ENCODE data around the gene GART. TPM values are rescaled to one million over a fixed set of nuclear protein-coding genes. Genes with fewer than 3 reads are reported as not detected.
A peak's percentile ranks its signal among the peaks of the same experiment; 100 is the strongest.

Gene GART
- polyA plus RNA-seq, 3 donors = 7.4 to 28.6 (median 26.1) TPM

DNA sequence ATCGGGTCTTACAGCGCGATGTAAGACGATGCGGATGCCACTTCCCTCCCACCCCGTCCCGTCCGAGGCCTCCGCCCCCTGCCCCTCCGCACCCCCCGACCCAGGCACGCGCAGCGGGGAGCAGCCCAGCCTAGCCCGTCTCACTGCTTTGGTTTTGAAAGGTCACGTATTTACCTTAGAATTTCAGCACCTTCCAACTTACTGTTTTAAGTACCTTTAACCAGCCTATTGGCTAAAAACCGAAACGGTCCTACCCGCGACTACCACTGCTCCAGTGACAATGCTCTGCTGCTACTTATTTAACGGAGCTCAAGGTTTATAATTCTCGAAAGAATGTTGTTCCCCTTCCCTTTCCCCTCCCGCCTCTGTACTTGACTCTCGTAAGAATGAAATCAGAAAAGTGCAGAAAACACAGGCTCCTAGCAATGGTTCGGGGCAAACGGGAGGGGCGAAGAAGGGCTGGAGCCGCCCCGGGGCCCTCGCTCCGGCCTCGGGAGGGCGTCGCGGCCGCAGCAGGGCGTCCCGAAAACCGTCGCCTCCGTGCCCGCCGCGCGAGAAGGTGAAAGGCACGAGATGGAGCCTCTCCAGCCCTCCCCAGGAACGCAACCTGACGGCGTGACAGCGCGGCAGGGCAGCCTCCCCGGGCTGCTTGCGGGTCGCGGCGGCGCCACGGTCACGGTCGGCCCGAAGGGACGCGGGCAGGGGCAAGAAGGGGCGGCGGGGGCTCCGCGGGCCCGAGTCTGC is 62.8 kb downstream of the GART start:
- H3K4me3 ChIP-seq (replicated peaks in 1 of 3; ENCODE audit: low read depth in 2 of 3, low read length in 3 of 3) = peak overlapping the region; percentile 77 to 88 (median 82)
- H3K4me1 ChIP-seq (ENCODE audit: control insufficient read depth in 1 of 2, insufficient read depth in 2 of 2, low read length in 2 of 2) = peaks cover 21 to 26% of the 10 kb centered on the region in 2 donors
- H3K27ac Mint-ChIP-seq = peak overlapping the region; percentile 84 to 92 (median 87)
- H3K9ac ChIP-seq (ENCODE audit: insufficient read depth, low read length, poor library complexity, severe bottlenecking) = peak overlapping the region; percentile 98
- H2AFZ ChIP-seq (ENCODE audit: insufficient read depth, low read depth, low read length, poor library complexity, severe bottlenecking) = peak overlapping the region; percentile 85
- no peaks in the 10 kb centered on the region for H3K27me3 ChIP-seq (ENCODE audit: control insufficient read depth in 2 of 2, insufficient read depth in 2 of 2, low read length in 2 of 2)
- intact Hi-C loops (cut with micrococcal nuclease) = loop anchor here in 1 of 2 donors (2.0 kb wide), 1 partner anchor 64 kb away; the partner anchor contains the start of genes GART and SON
- peaks cover 5% of the 10 kb centered on the region for H4K20me1 ChIP-seq (ENCODE audit: insufficient read depth, low read length)
- H3K4me3 Mint-ChIP-seq = peak overlapping the region; percentile 90 to 95
- H3K27me3 Mint-ChIP-seq (ENCODE audit: low read depth in 3 of 3) = peaks cover 0 to 1% (median 0%) of the 10 kb centered on the region in 3 donors
- H3K36me3 ChIP-seq (replicated peaks in 1 of 2; ENCODE audit: control insufficient read depth in 1 of 2, insufficient read depth in 2 of 2, low read length in 2 of 2) = no peaks in the 10 kb centered on the region
- H3K4me1 Mint-ChIP-seq = peaks cover 20% of the 10 kb centered on the region
- H3K9me3 ChIP-seq (replicated peaks in 1 of 2; ENCODE audit: control insufficient read depth in 1 of 2, insufficient read depth in 1 of 2, low read length in 2 of 2) = no peaks in the 10 kb centered on the region
- peak overlapping the region; percentile 87 for H3K4me2 ChIP-seq (replicated peaks; ENCODE audit: extremely low read depth, low read length, poor library complexity, severe bottlenecking)
- TF ChIP-seq CTCF (IDR thresholded peaks at IDR 0.05) = peak; percentile 2
- H3K27ac ChIP-seq (ENCODE audit: low read depth in 1 of 2, low read length in 2 of 2) = peak overlapping the region; percentile 51 to 94
- peak; percentile 22 to 33 (median 25) for DNase-seq
- H3K36me3 Mint-ChIP-seq = peaks cover 0 to 2% of the 10 kb centered on the region in 2 donors
- peaks cover 42% of the 10 kb centered on the region for H3K79me2 ChIP-seq (ENCODE audit: insufficient read depth, low read length)
- peaks cover 0 to 2% (median 0%) of the 10 kb centered on the region in 7 donors for H3K9me3 Mint-ChIP-seq
- WGBS (ENCODE audit: insufficient coverage) = under 1% methylated on average over 55 of the region's 68 CpGs

- peak overlapping the region; percentile 77 to 88 (median 82) for H3K4me3 ChIP-seq (replicated peaks in 1 of 3; ENCODE audit: low read depth in 2 of 3, low read length in 3 of 3)
- 79% methylated on average over 9 of the region's 9 CpGs for WGBS (ENCODE audit: insufficient coverage)
- H3K27me3 Mint-ChIP-seq (ENCODE audit: low read depth in 3 of 3) = peaks cover 0 to 1% (median 0%) of the 10 kb centered on the region in 3 donors
- intact Hi-C loops (cut with micrococcal nuclease) = loop anchor here in 1 of 2 donors (2.0 kb wide), 1 partner anchor 65 kb away; the partner anchor contains the start of genes GART and SON
- peak overlapping the region; percentile 87 for H3K4me2 ChIP-seq (replicated peaks; ENCODE audit: extremely low read depth, low read length, poor library complexity, severe bottlenecking)
- H3K27ac ChIP-seq (ENCODE audit: low read depth in 1 of 2, low read length in 2 of 2) = peak overlapping the region in 1 of 2 donors; percentile 94
- no peak for TF ChIP-seq CTCF (IDR thresholded peaks at IDR 0.05)
- H3K9me3 ChIP-seq (replicated peaks in 1 of 2; ENCODE audit: control insufficient read depth in 1 of 2, insufficient read depth in 1 of 2, low read length in 2 of 2) = no peaks in the 10 kb centered on the region
- peak overlapping the region; percentile 84 to 92 (median 87) for H3K27ac Mint-ChIP-seq
- peaks cover 14 to 19% of the 10 kb centered on the region in 2 donors for H3K4me1 ChIP-seq (ENCODE audit: control insufficient read depth in 1 of 2, insufficient read depth in 2 of 2, low read length in 2 of 2)
- peaks cover 5% of the 10 kb centered on the region for H4K20me1 ChIP-seq (ENCODE audit: insufficient read depth, low read length)
- H3K9me3 Mint-ChIP-seq = peaks cover 0 to 2% (median 1%) of the 10 kb centered on the region in 7 donors
- peaks cover 3 to 6% of the 10 kb centered on the region in 2 donors for H3K36me3 Mint-ChIP-seq
- peaks cover 43% of the 10 kb centered on the region for H3K79me2 ChIP-seq (ENCODE audit: insufficient read depth, low read length)
- peak overlapping the region; percentile 90 to 95 for H3K4me3 Mint-ChIP-seq
- H2AFZ ChIP-seq (ENCODE audit: insufficient read depth, low read depth, low read length, poor library complexity, severe bottlenecking) = peak overlapping the region; percentile 85
- DNase-seq = no peak
- peaks cover 15% of the 10 kb centered on the region for H3K4me1 Mint-ChIP-seq
- no peaks in the 10 kb centered on the region for H3K27me3 ChIP-seq (ENCODE audit: control insufficient read depth in 2 of 2, insufficient read depth in 2 of 2, low read length in 2 of 2)
- H3K36me3 ChIP-seq (replicated peaks in 1 of 2; ENCODE audit: control insufficient read depth in 1 of 2, insufficient read depth in 2 of 2, low read length in 2 of 2) = no peaks in the 10 kb centered on the region
- H3K9ac ChIP-seq (ENCODE audit: insufficient read depth, low read length, poor library complexity, severe bottlenecking) = peak overlapping the region; percentile 98
Observed at GRCh38 chr21:33478182-33478581, 63.7 kb downstream of the GART start.
